ENCODE measurements around the gene ENTPD6. TPM values are rescaled to one million over a fixed set of nuclear protein-coding genes. Genes with fewer than 3 reads are reported as not detected.
"Not testable (repeated sequence)": the region's sequence is repeated elsewhere in the genome, so short reads cannot be mapped to it uniquely, and the experiment has no call there.

Gene ENTPD6
- total RNA-seq, 2 experiments from 2014 or later, result 63.6 to 66.6 TPM

- DNase-seq, result no peak
- H3K36me3 Mint-ChIP-seq (ENCODE audit: low read depth), result peaks cover 22% of the 10 kb centered on the region
- CTCF ChIA-PET, result interaction anchor here (2.0 kb wide), 1 partner anchor 140 kb away, joined by 6 read pairs; no protein-coding TSS in a partner anchor
- no peaks in the 10 kb centered on the region for H3K27me3 Mint-ChIP-seq (ENCODE audit: low read depth)
- peaks cover 51% of the 10 kb centered on the region for H3K4me1 Mint-ChIP-seq (ENCODE audit: low read depth)
- intact Hi-C loops (cut with micrococcal nuclease), result loop anchor here (1.0 kb wide), 1 partner anchor 21 kb away; no protein-coding TSS in a partner anchor
- H3K27ac Mint-ChIP-seq, result no peak overlapping the region
- no peak overlapping the region for H3K4me3 Mint-ChIP-seq
- H3K9me3 Mint-ChIP-seq, result peaks cover 3% of the 10 kb centered on the region
Observed at GRCh38 chr20:25258828-25259227, 63.3 kb downstream of the ENTPD6 start.

GRCh38 chr20:25259358-25259757 lies 63.8 kb downstream of the ENTPD6 start:
- H3K4me3 Mint-ChIP-seq, result peak overlapping the region; percentile 23
- H3K27me3 Mint-ChIP-seq (ENCODE audit: low read depth), result no peaks in the 10 kb centered on the region
- DNase-seq, result no peak
- peaks cover 25% of the 10 kb centered on the region for H3K36me3 Mint-ChIP-seq (ENCODE audit: low read depth)
- intact Hi-C loops (cut with micrococcal nuclease), result loop anchor here (1.0 kb wide), 1 partner anchor 21 kb away; no protein-coding TSS in a partner anchor
- peak overlapping the region; percentile 65 for H3K27ac Mint-ChIP-seq
- CTCF ChIA-PET, result interaction anchor here (2.0 kb wide), 1 partner anchor 140 kb away, joined by 6 read pairs; no protein-coding TSS in a partner anchor
- peaks cover 3% of the 10 kb centered on the region for H3K9me3 Mint-ChIP-seq
- H3K4me1 Mint-ChIP-seq (ENCODE audit: low read depth), result peaks cover 51% of the 10 kb centered on the region

GRCh38 chr20:25259788-25260254 lies 64.3 kb downstream of the ENTPD6 start:
- intact Hi-C loops (cut with micrococcal nuclease), result loop anchor here (1.0 kb wide), 1 partner anchor 22 kb away; no protein-coding TSS in a partner anchor
- H3K9me3 Mint-ChIP-seq, result peaks cover 3% of the 10 kb centered on the region
- peak overlapping the region; percentile 23 for H3K4me3 Mint-ChIP-seq
- peaks cover 48% of the 10 kb centered on the region for H3K4me1 Mint-ChIP-seq (ENCODE audit: low read depth)
- H3K27ac Mint-ChIP-seq, result peak overlapping the region; percentile 65
- H3K27me3 Mint-ChIP-seq (ENCODE audit: low read depth), result no peaks in the 10 kb centered on the region
- H3K36me3 Mint-ChIP-seq (ENCODE audit: low read depth), result peaks cover 29% of the 10 kb centered on the region
- peak; percentile 41 for DNase-seq
- CTCF ChIA-PET, result interaction anchor here (1.6 to 2.0 kb wide), 2 partner anchors 9 to 139 kb away, joined by 6 to 9 read pairs; no protein-coding TSS in a partner anchor

- intact Hi-C loops (cut with micrococcal nuclease); H3K27me3 Mint-ChIP-seq (ENCODE audit: low read depth); H3K9me3 Mint-ChIP-seq; H3K4me3 Mint-ChIP-seq: not testable (repeated sequence)
- Mint-ChIP-seq H3K27ac (peak overlapping the region; percentile 65), H3K4me1 (ENCODE audit: low read depth) (peaks cover 45% of the 10 kb centered on the region), H3K36me3 (ENCODE audit: low read depth) (peaks cover 29% of the 10 kb centered on the region)
- DNase-seq, result peak; percentile 37
- CTCF ChIA-PET, result interaction anchor here (0.6 to 2.0 kb wide), 4 partner anchors 10 to 146 kb away, joined by 3 to 9 read pairs (median 4); partner anchors contain the start of gene GINS1
Observed at GRCh38 chr20:25260770-25261437, 65.4 kb downstream of the ENTPD6 start.

GRCh38 chr20:25269057-25269832 lies 73.7 kb downstream of the ENTPD6 start:
- Mint-ChIP-seq H3K4me1 (ENCODE audit: low read depth) (peaks cover 3% of the 10 kb centered on the region), H3K27me3 (ENCODE audit: low read depth) (no peaks in the 10 kb centered on the region), H3K4me3 (no peak overlapping the region), H3K9me3 (no peaks in the 10 kb centered on the region), H3K27ac (no peak overlapping the region), H3K36me3 (ENCODE audit: low read depth) (peaks cover 14% of the 10 kb centered on the region)
- no peak for DNase-seq
- CTCF ChIA-PET, result interaction anchor here (0.6 to 1.0 kb wide), 2 partner anchors 26 to 27 kb away, joined by 3 to 4 read pairs; no protein-coding TSS in a partner anchor
- intact Hi-C loops (cut with micrococcal nuclease), result no loop called here

- H3K27ac Mint-ChIP-seq, result no peak overlapping the region
- peaks cover 8% of the 10 kb centered on the region for H3K36me3 Mint-ChIP-seq (ENCODE audit: low read depth)
- no peaks in the 10 kb centered on the region for H3K9me3 Mint-ChIP-seq
- DNase-seq, result no peak
- H3K4me1 Mint-ChIP-seq (ENCODE audit: low read depth), result peaks cover 3% of the 10 kb centered on the region
- no peak overlapping the region for H3K4me3 Mint-ChIP-seq
- CTCF ChIA-PET, result interaction anchor here (0.6 kb wide), 2 partner anchors 26 to 174 kb away, joined by 3 to 4 read pairs; no protein-coding TSS in a partner anchor
- no peaks in the 10 kb centered on the region for H3K27me3 Mint-ChIP-seq (ENCODE audit: low read depth)
- intact Hi-C loops (cut with micrococcal nuclease), result no loop called here
Observed at GRCh38 chr20:25269833-25270170, 74.3 kb downstream of the ENTPD6 start.

- CTCF ChIA-PET, result no interaction called here
- Mint-ChIP-seq H3K4me1 (ENCODE audit: low read depth) (peaks cover 3% of the 10 kb centered on the region), H3K9me3 (no peaks in the 10 kb centered on the region), H3K4me3 (no peak overlapping the region), H3K27me3 (ENCODE audit: low read depth) (no peaks in the 10 kb centered on the region), H3K36me3 (ENCODE audit: low read depth) (peaks cover 14% of the 10 kb centered on the region), H3K27ac (no peak overlapping the region)
- DNase-seq, result no peak
- intact Hi-C loops (cut with micrococcal nuclease), result no loop called here
Observed at GRCh38 chr20:25270829-25271251, 75.3 kb downstream of the ENTPD6 start.

GRCh38 chr20:25271486-25272222 lies 76.1 kb downstream of the ENTPD6 start:
- CTCF ChIA-PET, result no interaction called here

GRCh38 chr20:25272223-25273000 lies 76.9 kb downstream of the ENTPD6 start:
- DNase-seq, result no peak
- H3K27ac Mint-ChIP-seq, result no peak overlapping the region
- CTCF ChIA-PET, result no interaction called here
- H3K27me3 Mint-ChIP-seq (ENCODE audit: low read depth), result no peaks in the 10 kb centered on the region
- no peaks in the 10 kb centered on the region for H3K9me3 Mint-ChIP-seq
- peaks cover 15% of the 10 kb centered on the region for H3K36me3 Mint-ChIP-seq (ENCODE audit: low read depth)
- intact Hi-C loops (cut with micrococcal nuclease), result no loop called here
- no peak overlapping the region for H3K4me3 Mint-ChIP-seq
- no peaks in the 10 kb centered on the region for H3K4me1 Mint-ChIP-seq (ENCODE audit: low read depth)

More at GRCh38 chr20:25271486-25272222, 76.1 kb downstream of the ENTPD6 start:
- Mint-ChIP-seq H3K9me3 (no peaks in the 10 kb centered on the region), H3K27ac (no peak overlapping the region), H3K4me3 (no peak overlapping the region), H3K27me3 (ENCODE audit: low read depth) (no peaks in the 10 kb centered on the region), H3K36me3 (ENCODE audit: low read depth) (peaks cover 14% of the 10 kb centered on the region), H3K4me1 (ENCODE audit: low read depth) (peaks cover 3% of the 10 kb centered on the region)
- intact Hi-C loops (cut with micrococcal nuclease), result no loop called here
- DNase-seq, result no peak

- no peak for DNase-seq
- intact Hi-C loops (cut with micrococcal nuclease), result no loop called here
- CTCF ChIA-PET, result no interaction called here
- Mint-ChIP-seq H3K4me1 (ENCODE audit: low read depth) (no peaks in the 10 kb centered on the region), H3K36me3 (ENCODE audit: low read depth) (peaks cover 15% of the 10 kb centered on the region), H3K4me3 (no peak overlapping the region), H3K27ac (no peak overlapping the region), H3K27me3 (ENCODE audit: low read depth) (no peaks in the 10 kb centered on the region), H3K9me3 (no peaks in the 10 kb centered on the region)
Observed at GRCh38 chr20:25273046-25273445, 77.5 kb downstream of the ENTPD6 start.

- H3K27ac Mint-ChIP-seq, result no peak overlapping the region
- intact Hi-C loops (cut with micrococcal nuclease), result no loop called here
- no peaks in the 10 kb centered on the region for H3K4me1 Mint-ChIP-seq (ENCODE audit: low read depth)
- CTCF ChIA-PET, result no interaction called here
- H3K36me3 Mint-ChIP-seq (ENCODE audit: low read depth), result peaks cover 15% of the 10 kb centered on the region
- H3K27me3 Mint-ChIP-seq (ENCODE audit: low read depth), result no peaks in the 10 kb centered on the region
- DNase-seq, result no peak
- H3K4me3 Mint-ChIP-seq, result no peak overlapping the region
- H3K9me3 Mint-ChIP-seq, result no peaks in the 10 kb centered on the region
Observed at GRCh38 chr20:25273541-25274358, 78.2 kb downstream of the ENTPD6 start.

Data from activated naive CD4-positive, alpha-beta T cell treated with anti-CD3 and anti-CD28 coated beads for 36 hours (primary cell).